ENCODE results near the gene LRMDA.

The LRMDA gene

GRCh38 chr10:76350583-76350982, 919.2 kb downstream of the LRMDA start:
- no peak for TF ChIP-seq CTCF (IDR thresholded peaks at IDR 0.05; ENCODE audit: borderline replicate concordance, insufficient read depth, low read depth, low read length)

GRCh38 chr10:76352300-76352699, 920.9 kb downstream of the LRMDA start:
- TF ChIP-seq CTCF (IDR thresholded peaks at IDR 0.05; ENCODE audit: borderline replicate concordance, insufficient read depth, low read depth, low read length), result no peak
- H3K4me3 ChIP-seq (ENCODE audit: low read depth, low read length), result no peak overlapping the region

More at GRCh38 chr10:76350583-76350982, 919.2 kb downstream of the LRMDA start:
- no peak overlapping the region for H3K4me3 ChIP-seq (ENCODE audit: low read depth, low read length)

GRCh38 chr10:76353237-76353851, 921.9 kb downstream of the LRMDA start:
- TF ChIP-seq CTCF (IDR thresholded peaks at IDR 0.05; ENCODE audit: borderline replicate concordance, insufficient read depth, low read depth, low read length), result no peak

GRCh38 chr10:76354212-76354738, 922.9 kb downstream of the LRMDA start:
- no peak for TF ChIP-seq CTCF (IDR thresholded peaks at IDR 0.05; ENCODE audit: borderline replicate concordance, insufficient read depth, low read depth, low read length)
- H3K4me3 ChIP-seq (ENCODE audit: low read depth, low read length), result no peak overlapping the region

More at GRCh38 chr10:76353237-76353851, 921.9 kb downstream of the LRMDA start:
- H3K4me3 ChIP-seq (ENCODE audit: low read depth, low read length), result no peak overlapping the region

GRCh38 chr10:76354921-76355320, 923.5 kb downstream of the LRMDA start:
- TF ChIP-seq CTCF (IDR thresholded peaks at IDR 0.05; ENCODE audit: borderline replicate concordance, insufficient read depth, low read depth, low read length), result no peak
- H3K4me3 ChIP-seq (ENCODE audit: low read depth, low read length), result no peak overlapping the region

- H3K4me3 ChIP-seq (ENCODE audit: low read depth, low read length), result no peak overlapping the region
These were observed 925.1 kb downstream of the LRMDA start for GRCh38 chr10:76356557-76356956.

More at GRCh38 chr10:76356557-76356956, 925.1 kb downstream of the LRMDA start:
- no peak for TF ChIP-seq CTCF (IDR thresholded peaks at IDR 0.05; ENCODE audit: borderline replicate concordance, insufficient read depth, low read depth, low read length)
